Activated CD4-positive, CD25-positive, alpha-beta regulatory T cell treated with anti-CD3 and anti-CD28 coated beads, Interleukin-2, amount 50 U/mL, for 16 hours (primary cell): Measurements from ENCODE around the gene RGS10.

Experiments used
- DNase-seq: peaks from one replicate; pipeline ENCODE4 v3.0.0-alpha.2; 2020; ENCODE audit warnings: low read depth, low spot score

RGS10 gene

GRCh38 chr10:119497243-119497642 lies 45.3 kb downstream of the RGS10 start:
- no peak for DNase-seq

- DNase-seq: no peak
Measured at GRCh38 chr10:119496273-119496672, 46.2 kb downstream of the RGS10 start.

GRCh38 chr10:119495545-119495944 lies 47.0 kb downstream of the RGS10 start:
- no peak for DNase-seq

- DNase-seq: no peak
Measured at GRCh38 chr10:119495021-119495505, 47.5 kb downstream of the RGS10 start.

- DNase-seq: no peak
Measured at GRCh38 chr10:119494236-119495020, 48.1 kb downstream of the RGS10 start.

GRCh38 chr10:119493155-119493554 lies 49.4 kb downstream of the RGS10 start:
- no peak for DNase-seq

GRCh38 chr10:119491966-119492757 lies 50.4 kb downstream of the RGS10 start:
- DNase-seq: no peak

- DNase-seq: no peak
Measured at GRCh38 chr10:119489991-119490326, 52.6 kb downstream of the RGS10 start.

- DNase-seq: no peak
Measured at GRCh38 chr10:119488675-119489074, 53.8 kb downstream of the RGS10 start.

GRCh38 chr10:119483839-119484238 lies 58.7 kb downstream of the RGS10 start:
- DNase-seq: no peak

- no peak for DNase-seq
Measured at GRCh38 chr10:119483001-119483400, 59.5 kb downstream of the RGS10 start.

- DNase-seq: no peak
Measured at GRCh38 chr10:119481781-119482426, 60.6 kb downstream of the RGS10 start.

GRCh38 chr10:119480667-119481066 lies 61.9 kb downstream of the RGS10 start:
- DNase-seq: no peak

- no peak for DNase-seq
Measured at GRCh38 chr10:119479532-119479931, 63.0 kb downstream of the RGS10 start.

GRCh38 chr10:119478811-119479341 lies 63.6 kb downstream of the RGS10 start:
- DNase-seq: no peak

GRCh38 chr10:119478111-119478802 lies 64.3 kb downstream of the RGS10 start:
- DNase-seq: no peak

- no peak for DNase-seq
Measured at GRCh38 chr10:119477444-119477843, 65.1 kb downstream of the RGS10 start.

- DNase-seq: no peak
Measured at GRCh38 chr10:119474606-119475005, 67.9 kb downstream of the RGS10 start.

GRCh38 chr10:119473771-119474170 lies 68.7 kb downstream of the RGS10 start:
- no peak for DNase-seq

GRCh38 chr10:119470920-119471702 lies 71.4 kb downstream of the RGS10 start:
- DNase-seq: no peak

- no peak for DNase-seq
Measured at GRCh38 chr10:119469846-119470245, 72.7 kb downstream of the RGS10 start.
